Stimulated activated CD8-positive, alpha-beta memory T cell treated with anti-CD3 and anti-CD28 coated beads, Interleukin-7, amount 100 ng/mL, for 24 hours (primary cell): ENCODE data around the gene CPSF3.
"Not testable (repeated sequence)": the region's sequence is repeated elsewhere in the genome, so short reads cannot be mapped to it uniquely, and the experiment has no call there.

Experiments used
- DNase-seq: peaks from one replicate; pipeline ENCODE4 v3.0.0-alpha.2; 2020; ENCODE audit warnings: low read depth

The CPSF3 gene

GRCh38 chr2:9394816-9395215 lies 28.6 kb upstream of the CPSF3 start:
- no peak for DNase-seq

- DNase-seq: no peak
These were observed 26.3 kb upstream of the CPSF3 start for GRCh38 chr2:9397201-9397600.

- not testable (repeated sequence) for DNase-seq
These were observed 25.2 kb upstream of the CPSF3 start for GRCh38 chr2:9398251-9398650.

GRCh38 chr2:9398881-9399780 lies 24.3 kb upstream of the CPSF3 start:
- no peak for DNase-seq

- DNase-seq: no peak
These were observed 23.0 kb upstream of the CPSF3 start for GRCh38 chr2:9400268-9401058.

- DNase-seq: no peak
These were observed 22.4 kb upstream of the CPSF3 start for GRCh38 chr2:9401059-9401547.

GRCh38 chr2:9401646-9402371 lies 21.6 kb upstream of the CPSF3 start:
- DNase-seq: no peak

GRCh38 chr2:9403924-9404323 lies 19.5 kb upstream of the CPSF3 start:
- no peak for DNase-seq

- no peak for DNase-seq
These were observed 19.0 kb upstream of the CPSF3 start for GRCh38 chr2:9404451-9404850.

- DNase-seq: no peak
These were observed 17.8 kb upstream of the CPSF3 start for GRCh38 chr2:9405636-9406035.

- DNase-seq: no peak
These were observed 16.7 kb upstream of the CPSF3 start for GRCh38 chr2:9406529-9407362.

- no peak for DNase-seq
These were observed 16.1 kb upstream of the CPSF3 start for GRCh38 chr2:9407363-9407811.

GRCh38 chr2:9408641-9409151 lies 14.8 kb upstream of the CPSF3 start:
- DNase-seq: no peak

GRCh38 chr2:9410108-9410507 lies 13.3 kb upstream of the CPSF3 start:
- DNase-seq: no peak

- DNase-seq: no peak
These were observed 10.7 kb upstream of the CPSF3 start for GRCh38 chr2:9412781-9413180.

- no peak for DNase-seq
These were observed 7.8 kb upstream of the CPSF3 start for GRCh38 chr2:9415516-9416169.

- DNase-seq: no peak
These were observed 7.0 kb upstream of the CPSF3 start for GRCh38 chr2:9416267-9416961.

GRCh38 chr2:9416962-9417316 lies 6.5 kb upstream of the CPSF3 start:
- no peak for DNase-seq

- DNase-seq: no peak
These were observed 5.7 kb upstream of the CPSF3 start for GRCh38 chr2:9417725-9418124.

- DNase-seq: no peak
These were observed 4.7 kb upstream of the CPSF3 start for GRCh38 chr2:9418746-9419145.
